Fibroblast of lung (primary cell): Measurements from ENCODE around the gene DPP6. TPM values are rescaled to one million over a fixed set of nuclear protein-coding genes. Genes with fewer than 3 reads are reported as not detected.

Experiments used
- DNase-seq, 2 donors: peaks; one replicate each; pipeline versions ENCODE4 v3.0.0 to v3.0.0-alpha.2; 2010; ENCODE audit warnings: low read depth in 2 of 2
- H2AFZ ChIP-seq: 2 replicates; pipeline ENCODE4 v1.5.1; 2012; ENCODE audit warnings: low read length, control low read depth, inconsistent platforms
- H3K27ac ChIP-seq: 2 replicates; pipeline ENCODE4 v1.5.1; 2011; ENCODE audit warnings: low read length, control low read depth; ENCODE audit not compliant: insufficient read depth
- H3K27me3 ChIP-seq: 2 replicates; pipeline ENCODE4 v1.5.1; 2011; ENCODE audit warnings: mild to moderate bottlenecking, low read length; ENCODE audit not compliant: control insufficient read depth, insufficient read depth
- H3K36me3 ChIP-seq: 2 replicates; pipeline ENCODE4 v1.5.1; 2011; ENCODE audit warnings: low read length; ENCODE audit not compliant: control insufficient read depth, insufficient read depth
- H3K4me1 ChIP-seq: 2 replicates; pipeline ENCODE4 v1.5.1; 2011; ENCODE audit warnings: low read length; ENCODE audit not compliant: control insufficient read depth, insufficient read depth; ENCODE audit errors: extremely low read depth
- H3K4me2 ChIP-seq: 2 replicates; pipeline ENCODE4 v1.5.1; 2011; ENCODE audit warnings: low read length, control low read depth; ENCODE audit not compliant: insufficient read depth; ENCODE audit errors: extremely low read depth
- H3K4me3 ChIP-seq, 4 experiments: fragments of 200-600 bp in 1 of 4; sonication (generic) in 1 of 4; replicated peaks in 1 of 4; 2 replicates each; pipeline ENCODE4 v1.5.1; 2011 to 2016; ENCODE audit warnings: low read length in 4 of 4, low read depth in 3 of 4, mild to moderate bottlenecking in 3 of 4, control low read depth in 2 of 4, inconsistent platforms in 1 of 4, mixed read lengths in 1 of 4; ENCODE audit not compliant: insufficient read depth in 1 of 4; ENCODE audit errors: control extremely low read depth in 1 of 4
- H3K79me2 ChIP-seq: 2 replicates; pipeline ENCODE4 v1.5.1; 2012; ENCODE audit warnings: mild to moderate bottlenecking, low read length, inconsistent platforms; ENCODE audit not compliant: control insufficient read depth, insufficient read depth
- H3K9ac ChIP-seq: 2 replicates; pipeline ENCODE4 v1.5.1; 2011; ENCODE audit warnings: mild to moderate bottlenecking, low read length, control low read depth; ENCODE audit not compliant: insufficient read depth
- H3K9me3 ChIP-seq: 2 replicates; pipeline ENCODE4 v1.5.1; 2012; ENCODE audit warnings: low read depth, low read length; ENCODE audit not compliant: control insufficient read depth, insufficient read depth
- H4K20me1 ChIP-seq: 2 replicates; pipeline ENCODE4 v1.5.1; 2011; ENCODE audit warnings: low read length; ENCODE audit not compliant: control insufficient read depth, insufficient read depth; ENCODE audit errors: extremely low read depth
- CTCF ChIP-seq, 2 donors: IDR thresholded peaks in 1 of 2; conservative IDR thresholded peaks in 1 of 2; 1 replicate in 1 of 2; 2 replicates in 1 of 2; pipeline ENCODE4 v1.5.1; 2011 to 2012; ENCODE audit warnings: low read length in 2 of 2, control low read depth in 1 of 2, inconsistent platforms in 1 of 2, low read depth in 1 of 2, mild to moderate bottlenecking in 1 of 2
- EZH2 ChIP-seq: IDR thresholded peaks from 2 replicates; pipeline ENCODE4 v1.5.1; 2012; ENCODE audit warnings: low read length, control low read depth, mild to moderate bottlenecking; ENCODE audit errors: missing control alignments
- polyA plus RNA-seq, 2 donors: library from polyadenylated mRNA; depleted of rRNA in 1 of 2; stranded (reverse) in 1 of 2; unstranded in 1 of 2; fragments of >200 nt; gene quantifications; 2 replicates each; pipeline ENCODE4 v1.2.1, GENCODE V29; 2011 to 2012; ENCODE audit warnings: missing spikeins in 1 of 2
- total RNA-seq: library from RNA; depleted of rRNA; stranded (reverse); fragments of >200 nt; gene quantifications from 2 replicates; pipeline ENCODE4 v1.2.1, GENCODE V29; 2014

The DPP6 gene
- total and polyA plus RNA-seq, 2 donors (not counting 1 experiment from before 2014, with no cell fraction given): not detected

GRCh38 chr7:154172236-154172635 lies 120.0 kb downstream of the DPP6 start:
- Histone ChIP-seq H3K4me2 (no peak overlapping the region), H3K27me3 (no peaks in the 10 kb centered on the region), H3K4me3 (no peak overlapping the region), H3K4me1 (no peaks in the 10 kb centered on the region), H3K9ac (no peak overlapping the region), H3K27ac (no peak overlapping the region), H4K20me1 (no peaks in the 10 kb centered on the region), H2AFZ (no peak overlapping the region), H3K36me3 (no peaks in the 10 kb centered on the region), H3K9me3 (no peaks in the 10 kb centered on the region), H3K79me2 (no peaks in the 10 kb centered on the region)
- no peak for DNase-seq
- TF ChIP-seq EZH2: no peak
- no peak for TF ChIP-seq CTCF (conservative IDR thresholded peaks at IDR 0.05 in 1 of 2, IDR thresholded peaks at IDR 0.05 in 1 of 2; ENCODE audit: low read depth in 1 of 2, low read length in 2 of 2)

- Histone ChIP-seq H3K9me3 (no peaks in the 10 kb centered on the region), H3K4me3 (no peak overlapping the region), H3K36me3 (no peaks in the 10 kb centered on the region), H2AFZ (no peak overlapping the region), H3K27me3 (no peaks in the 10 kb centered on the region), H3K27ac (no peak overlapping the region), H3K79me2 (no peaks in the 10 kb centered on the region), H4K20me1 (no peaks in the 10 kb centered on the region), H3K9ac (no peak overlapping the region), H3K4me2 (no peak overlapping the region), H3K4me1 (no peaks in the 10 kb centered on the region)
- TF ChIP-seq CTCF (conservative IDR thresholded peaks at IDR 0.05 in 1 of 2, IDR thresholded peaks at IDR 0.05 in 1 of 2; ENCODE audit: low read depth in 1 of 2, low read length in 2 of 2) (no peak), EZH2 (no peak)
- DNase-seq: no peak
These were observed 125.4 kb downstream of the DPP6 start for GRCh38 chr7:154177584-154177983.

DNA sequence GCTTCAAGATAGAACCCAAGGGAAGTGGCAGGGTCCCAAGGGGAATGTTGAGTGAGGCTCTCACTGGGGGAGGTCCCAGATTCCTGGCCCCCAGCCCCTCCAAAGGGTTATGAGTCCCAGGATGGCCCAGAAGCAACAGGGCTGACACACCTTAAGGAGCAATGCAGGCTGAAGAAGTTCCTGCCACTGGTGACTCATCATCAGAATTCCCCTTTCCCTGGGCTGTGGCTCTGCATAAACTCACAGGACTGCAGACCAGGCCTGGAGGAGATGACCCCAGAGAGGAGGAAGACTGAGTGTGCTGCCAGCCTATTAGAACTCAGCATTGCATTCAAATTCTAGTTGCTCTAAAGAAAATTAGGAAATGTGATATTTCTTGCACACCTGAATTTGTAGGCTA lies 126.7 kb downstream of the DPP6 start:
- Histone ChIP-seq H3K4me3 (no peak overlapping the region), H3K4me2 (no peak overlapping the region), H2AFZ (no peak overlapping the region), H3K79me2 (no peaks in the 10 kb centered on the region), H3K27ac (no peak overlapping the region), H3K9ac (no peak overlapping the region), H3K9me3 (no peaks in the 10 kb centered on the region), H3K27me3 (no peaks in the 10 kb centered on the region), H3K4me1 (no peaks in the 10 kb centered on the region), H4K20me1 (no peaks in the 10 kb centered on the region), H3K36me3 (no peaks in the 10 kb centered on the region)
- no peak for TF ChIP-seq EZH2
- no peak for DNase-seq
